Measurements from ENCODE around the gene SLX4IP.

The SLX4IP gene

GRCh38 chr20:10649080-10649796, 214.1 kb downstream of the SLX4IP start:
- H3K4me1 Mint-ChIP-seq (ENCODE audit: low read depth): peaks cover 6% of the 10 kb centered on the region
- H3K27ac Mint-ChIP-seq: no peak overlapping the region
- H3K4me3 Mint-ChIP-seq: no peak overlapping the region
- peaks cover 21% of the 10 kb centered on the region for H3K27me3 Mint-ChIP-seq
- H3K36me3 Mint-ChIP-seq (ENCODE audit: low read depth): no peaks in the 10 kb centered on the region
- H3K9me3 Mint-ChIP-seq: no peaks in the 10 kb centered on the region

- H3K4me3 Mint-ChIP-seq: no peak overlapping the region
- H3K27me3 Mint-ChIP-seq: peaks cover 26% of the 10 kb centered on the region
- H3K4me1 Mint-ChIP-seq (ENCODE audit: low read depth): peaks cover 3% of the 10 kb centered on the region
- no peaks in the 10 kb centered on the region for H3K9me3 Mint-ChIP-seq
- H3K36me3 Mint-ChIP-seq (ENCODE audit: low read depth): no peaks in the 10 kb centered on the region
- no peak overlapping the region for H3K27ac Mint-ChIP-seq
These were observed 214.7 kb downstream of the SLX4IP start for GRCh38 chr20:10649797-10650160.

DNA sequence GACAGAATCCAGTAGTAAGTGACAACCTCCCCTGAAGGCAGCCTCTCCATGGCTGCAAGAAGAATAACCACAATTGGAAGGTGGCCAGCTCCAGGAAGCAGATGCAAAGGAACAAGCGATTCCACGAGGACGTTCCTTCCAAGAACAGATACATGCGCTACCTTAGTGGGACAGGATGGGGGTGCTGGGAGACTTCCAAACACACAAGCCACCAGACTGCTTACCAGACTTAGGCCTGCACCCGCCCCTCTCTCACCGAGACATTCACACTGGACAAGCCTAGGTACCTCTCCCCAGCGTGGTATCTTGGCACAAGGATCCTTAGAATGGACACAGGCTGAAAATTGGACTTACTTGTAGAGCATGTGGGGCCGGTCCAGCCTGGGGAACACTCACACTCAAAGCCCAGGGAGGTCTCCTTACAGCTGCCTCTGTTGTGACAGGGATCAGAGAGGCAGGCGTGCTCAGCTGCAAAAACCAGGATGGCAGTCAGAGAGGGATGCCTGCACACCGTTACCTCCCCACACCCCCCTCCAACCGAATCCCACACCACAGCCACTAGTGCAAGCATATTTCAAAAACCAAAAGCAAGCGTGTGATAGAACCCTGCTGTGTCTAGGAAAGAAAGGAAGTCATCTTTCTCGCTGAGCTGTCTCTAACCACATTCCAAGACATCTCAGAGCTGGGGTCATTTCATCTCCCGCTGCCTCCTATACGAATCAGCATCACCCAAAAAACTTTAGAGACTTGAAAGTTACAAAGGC, 216.3 kb downstream of the SLX4IP start:
- Mint-ChIP-seq H3K4me3 (no peak overlapping the region), H3K36me3 (ENCODE audit: low read depth) (no peaks in the 10 kb centered on the region), H3K27ac (no peak overlapping the region), H3K9me3 (no peaks in the 10 kb centered on the region), H3K27me3 (peaks cover 36% of the 10 kb centered on the region), H3K4me1 (ENCODE audit: low read depth) (peaks cover 3% of the 10 kb centered on the region)

- Mint-ChIP-seq H3K4me3 (no peak overlapping the region), H3K27ac (no peak overlapping the region), H3K36me3 (ENCODE audit: low read depth) (no peaks in the 10 kb centered on the region), H3K9me3 (no peaks in the 10 kb centered on the region), H3K4me1 (ENCODE audit: low read depth) (peaks cover 3% of the 10 kb centered on the region), H3K27me3 (peaks cover 36% of the 10 kb centered on the region)
These were observed 217.1 kb downstream of the SLX4IP start for GRCh38 chr20:10652185-10652584.

DNA sequence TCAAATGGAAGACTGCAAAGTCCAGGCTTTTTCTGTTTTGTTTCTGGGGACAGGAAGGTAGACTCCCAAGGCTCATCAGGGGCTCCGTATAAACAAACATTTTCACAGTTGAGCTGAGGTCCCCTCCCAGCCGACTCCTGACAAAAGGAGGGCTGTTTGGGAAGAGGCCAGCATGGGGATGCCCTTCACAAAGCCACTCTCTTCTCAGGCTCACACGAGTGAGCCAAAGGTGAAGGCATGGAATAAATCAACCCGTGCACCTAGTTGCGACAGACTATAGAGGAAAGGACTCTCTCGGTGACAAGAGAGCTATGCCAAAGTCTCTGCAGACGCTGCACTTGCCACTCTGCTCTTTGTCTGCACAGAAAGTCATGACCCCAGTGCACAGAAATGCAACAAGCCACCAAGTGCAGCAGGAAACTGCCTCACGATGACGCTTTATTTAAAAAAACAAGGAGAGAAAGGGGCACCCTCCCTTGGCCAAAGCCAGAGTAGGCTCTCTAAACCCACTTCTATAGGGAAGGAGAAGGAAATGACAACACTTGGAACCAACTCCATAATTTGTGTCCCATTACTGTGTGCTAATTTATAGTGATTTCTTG, 217.7 kb downstream of the SLX4IP start:
- Mint-ChIP-seq H3K4me3 (no peak overlapping the region), H3K36me3 (ENCODE audit: low read depth) (no peaks in the 10 kb centered on the region), H3K9me3 (no peaks in the 10 kb centered on the region), H3K27me3 (peaks cover 36% of the 10 kb centered on the region), H3K27ac (no peak overlapping the region), H3K4me1 (ENCODE audit: low read depth) (peaks cover 3% of the 10 kb centered on the region)

GRCh38 chr20:10653599-10654249, 218.6 kb downstream of the SLX4IP start:
- no peak overlapping the region for H3K27ac Mint-ChIP-seq
- H3K27me3 Mint-ChIP-seq: peaks cover 35% of the 10 kb centered on the region
- no peak overlapping the region for H3K4me3 Mint-ChIP-seq

GRCh38 chr20:10654250-10654610, 219.1 kb downstream of the SLX4IP start:
- H3K27me3 Mint-ChIP-seq: peaks cover 35% of the 10 kb centered on the region
- no peaks in the 10 kb centered on the region for H3K36me3 Mint-ChIP-seq (ENCODE audit: low read depth)
- no peak overlapping the region for H3K27ac Mint-ChIP-seq
- no peak overlapping the region for H3K4me3 Mint-ChIP-seq
- H3K4me1 Mint-ChIP-seq (ENCODE audit: low read depth): no peaks in the 10 kb centered on the region
- H3K9me3 Mint-ChIP-seq: no peaks in the 10 kb centered on the region

More at GRCh38 chr20:10653599-10654249, 218.6 kb downstream of the SLX4IP start:
- H3K36me3 Mint-ChIP-seq (ENCODE audit: low read depth): no peaks in the 10 kb centered on the region
- peaks cover 2% of the 10 kb centered on the region for H3K4me1 Mint-ChIP-seq (ENCODE audit: low read depth)
- H3K9me3 Mint-ChIP-seq: no peaks in the 10 kb centered on the region

- Mint-ChIP-seq H3K27ac (no peak overlapping the region), H3K4me1 (ENCODE audit: low read depth) (no peaks in the 10 kb centered on the region), H3K4me3 (no peak overlapping the region), H3K9me3 (no peaks in the 10 kb centered on the region), H3K36me3 (ENCODE audit: low read depth) (no peaks in the 10 kb centered on the region), H3K27me3 (peaks cover 37% of the 10 kb centered on the region)
These were observed 219.5 kb downstream of the SLX4IP start for GRCh38 chr20:10654630-10655029.

- Mint-ChIP-seq H3K27ac (no peak overlapping the region), H3K4me1 (ENCODE audit: low read depth) (no peaks in the 10 kb centered on the region), H3K36me3 (ENCODE audit: low read depth) (no peaks in the 10 kb centered on the region), H3K9me3 (no peaks in the 10 kb centered on the region), H3K4me3 (no peak overlapping the region), H3K27me3 (peaks cover 27% of the 10 kb centered on the region)
These were observed 220.9 kb downstream of the SLX4IP start for GRCh38 chr20:10655720-10656669.

DNA sequence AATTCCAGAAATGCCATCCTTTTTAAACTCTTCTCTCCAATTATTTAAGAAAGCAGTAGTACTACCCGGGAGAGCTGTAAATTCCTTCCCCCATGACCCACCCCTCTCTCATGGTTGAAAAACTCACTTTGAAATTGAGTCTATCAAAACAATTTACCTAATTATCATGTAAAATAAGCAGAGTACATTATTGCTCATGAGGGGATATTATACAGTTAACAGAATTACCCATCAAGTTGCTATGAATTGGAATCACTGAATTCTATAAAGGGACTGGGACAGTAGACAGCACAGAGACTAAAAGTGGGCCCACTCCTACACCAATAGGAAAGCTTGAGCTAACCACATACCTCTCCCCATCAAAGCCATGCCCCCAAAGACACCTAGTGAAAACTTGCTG, 222.3 kb downstream of the SLX4IP start:
- Mint-ChIP-seq H3K27me3 (peaks cover 35% of the 10 kb centered on the region), H3K4me3 (no peak overlapping the region), H3K9me3 (no peaks in the 10 kb centered on the region), H3K27ac (no peak overlapping the region), H3K4me1 (ENCODE audit: low read depth) (no peaks in the 10 kb centered on the region), H3K36me3 (ENCODE audit: low read depth) (no peaks in the 10 kb centered on the region)

- no peaks in the 10 kb centered on the region for H3K4me1 Mint-ChIP-seq (ENCODE audit: low read depth)
- no peak overlapping the region for H3K4me3 Mint-ChIP-seq
- no peaks in the 10 kb centered on the region for H3K36me3 Mint-ChIP-seq (ENCODE audit: low read depth)
- H3K27me3 Mint-ChIP-seq: peaks cover 41% of the 10 kb centered on the region
- H3K9me3 Mint-ChIP-seq: no peaks in the 10 kb centered on the region
- no peak overlapping the region for H3K27ac Mint-ChIP-seq
These were observed 223.1 kb downstream of the SLX4IP start for GRCh38 chr20:10658051-10658823.

- H3K4me3 Mint-ChIP-seq: no peak overlapping the region
- peaks cover 42% of the 10 kb centered on the region for H3K27me3 Mint-ChIP-seq
- no peaks in the 10 kb centered on the region for H3K4me1 Mint-ChIP-seq (ENCODE audit: low read depth)
- H3K9me3 Mint-ChIP-seq: no peaks in the 10 kb centered on the region
- no peaks in the 10 kb centered on the region for H3K36me3 Mint-ChIP-seq (ENCODE audit: low read depth)
- H3K27ac Mint-ChIP-seq: no peak overlapping the region
These were observed 223.9 kb downstream of the SLX4IP start for GRCh38 chr20:10658876-10659632.
